Esophagus squamous epithelium (tissue), 4 donors: ENCODE measurements around the gene MINK1.

Experiments used
- POLR2A ChIP-seq, 4 donors: fragments of 450-650 bp; IDR thresholded peaks; one replicate each; pipeline ENCODE4 v1.6.1; 2017; ENCODE audit warnings: antibody characterized with exemption in 4 of 4, mild to moderate bottlenecking in 4 of 4, moderate library complexity in 3 of 4
- TF ChIP-seq, protein P1 (sequence below), 6 experiments: fragments of 450-650 bp in 4 of 6; fragments of 200-600 bp in 2 of 6; sonication (generic) in 2 of 6; IDR thresholded peaks; one replicate each; pipeline ENCODE4 v1.5.1; 2016 to 2019; ENCODE audit warnings: antibody characterized with exemption in 6 of 6, mild to moderate bottlenecking in 4 of 6, moderate library complexity in 4 of 6

- TF ChIP-seq, protein P1, sequence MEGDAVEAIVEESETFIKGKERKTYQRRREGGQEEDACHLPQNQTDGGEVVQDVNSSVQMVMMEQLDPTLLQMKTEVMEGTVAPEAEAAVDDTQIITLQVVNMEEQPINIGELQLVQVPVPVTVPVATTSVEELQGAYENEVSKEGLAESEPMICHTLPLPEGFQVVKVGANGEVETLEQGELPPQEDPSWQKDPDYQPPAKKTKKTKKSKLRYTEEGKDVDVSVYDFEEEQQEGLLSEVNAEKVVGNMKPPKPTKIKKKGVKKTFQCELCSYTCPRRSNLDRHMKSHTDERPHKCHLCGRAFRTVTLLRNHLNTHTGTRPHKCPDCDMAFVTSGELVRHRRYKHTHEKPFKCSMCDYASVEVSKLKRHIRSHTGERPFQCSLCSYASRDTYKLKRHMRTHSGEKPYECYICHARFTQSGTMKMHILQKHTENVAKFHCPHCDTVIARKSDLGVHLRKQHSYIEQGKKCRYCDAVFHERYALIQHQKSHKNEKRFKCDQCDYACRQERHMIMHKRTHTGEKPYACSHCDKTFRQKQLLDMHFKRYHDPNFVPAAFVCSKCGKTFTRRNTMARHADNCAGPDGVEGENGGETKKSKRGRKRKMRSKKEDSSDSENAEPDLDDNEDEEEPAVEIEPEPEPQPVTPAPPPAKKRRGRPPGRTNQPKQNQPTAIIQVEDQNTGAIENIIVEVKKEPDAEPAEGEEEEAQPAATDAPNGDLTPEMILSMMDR (IDR thresholded peaks at IDR 0.05): no peak
- no peak for TF ChIP-seq POLR2A (IDR thresholded peaks at IDR 0.05)
Measured at GRCh38 chr17:4887581-4887980, 54.4 kb downstream of the MINK1 start.
